Panc1 (cell line): ENCODE results near the gene TAX1BP1.

Source experiments
- POLR2AphosphoS5 ChIP-seq: IDR thresholded peaks from 2 replicates; pipeline ENCODE4 v1.6.1; 2012; ENCODE audit warnings: mild to moderate bottlenecking, low read depth, low read length, moderate library complexity
- REST ChIP-seq, 2 experiments: IDR thresholded peaks; 2 replicates each; pipeline ENCODE4 v1.6.1; 2011 to 2012; ENCODE audit warnings: low read depth in 2 of 2, control low read depth in 1 of 2, low read length in 1 of 2, mild to moderate bottlenecking in 1 of 2, moderate library complexity in 1 of 2; ENCODE audit not compliant: insufficient read depth in 1 of 2
- TCF7L2 ChIP-seq: IDR thresholded peaks from 2 replicates; pipeline ENCODE4 v1.6.1; 2011; ENCODE audit warnings: mild to moderate bottlenecking, low read depth, low read length, inconsistent platforms
- TF ChIP-seq, protein P1 (sequence below): fragments of 450-650 bp; IDR thresholded peaks from 2 replicates; pipeline ENCODE4 v1.5.1; 2017; ENCODE audit warnings: mild to moderate bottlenecking

- TF ChIP-seq, protein P1, sequence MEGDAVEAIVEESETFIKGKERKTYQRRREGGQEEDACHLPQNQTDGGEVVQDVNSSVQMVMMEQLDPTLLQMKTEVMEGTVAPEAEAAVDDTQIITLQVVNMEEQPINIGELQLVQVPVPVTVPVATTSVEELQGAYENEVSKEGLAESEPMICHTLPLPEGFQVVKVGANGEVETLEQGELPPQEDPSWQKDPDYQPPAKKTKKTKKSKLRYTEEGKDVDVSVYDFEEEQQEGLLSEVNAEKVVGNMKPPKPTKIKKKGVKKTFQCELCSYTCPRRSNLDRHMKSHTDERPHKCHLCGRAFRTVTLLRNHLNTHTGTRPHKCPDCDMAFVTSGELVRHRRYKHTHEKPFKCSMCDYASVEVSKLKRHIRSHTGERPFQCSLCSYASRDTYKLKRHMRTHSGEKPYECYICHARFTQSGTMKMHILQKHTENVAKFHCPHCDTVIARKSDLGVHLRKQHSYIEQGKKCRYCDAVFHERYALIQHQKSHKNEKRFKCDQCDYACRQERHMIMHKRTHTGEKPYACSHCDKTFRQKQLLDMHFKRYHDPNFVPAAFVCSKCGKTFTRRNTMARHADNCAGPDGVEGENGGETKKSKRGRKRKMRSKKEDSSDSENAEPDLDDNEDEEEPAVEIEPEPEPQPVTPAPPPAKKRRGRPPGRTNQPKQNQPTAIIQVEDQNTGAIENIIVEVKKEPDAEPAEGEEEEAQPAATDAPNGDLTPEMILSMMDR: no peak
- TF ChIP-seq REST (IDR thresholded peaks at IDR 0.05; ENCODE audit: insufficient read depth in 1 of 2, low read depth in 2 of 2, low read length in 1 of 2) (no peak), TCF7L2 (no peak), POLR2AphosphoS5 (no peak)
These were observed 37.7 kb downstream of the TAX1BP1 start for GRCh38 chr7:27777662-27778061.
